GM23248 (cell line): ENCODE measurements around the gene OLFM4. TPM values are rescaled to one million over a fixed set of nuclear protein-coding genes. Genes with fewer than 3 reads are reported as not detected.

Experiments used
- DNase-seq: peaks from one replicate; pipeline ENCODE4 v3.0.0-alpha.2; 2015
- H2AFZ ChIP-seq: fragments of 200-600 bp; sonication (generic); 2 replicates; pipeline ENCODE4 v1.6.1; 2016; ENCODE audit warnings: antibody characterized with exemption
- H3F3A ChIP-seq: fragments of 200-600 bp; sonication (generic); 2 replicates; pipeline ENCODE4 v1.6.1; 2016; ENCODE audit warnings: mild to moderate bottlenecking, antibody characterized with exemption, mixed run types; ENCODE audit not compliant: insufficient read depth
- H3K27ac ChIP-seq: fragments of 200-600 bp; sonication (generic); 2 replicates; pipeline ENCODE4 v1.5.1; 2016; ENCODE audit warnings: mild to moderate bottlenecking
- H3K27me3 ChIP-seq: fragments of 200-600 bp; sonication (generic); replicated peaks from 2 replicates; pipeline ENCODE4 v1.6.1; 2016; ENCODE audit warnings: mild to moderate bottlenecking; ENCODE audit not compliant: insufficient read depth
- H3K36me3 ChIP-seq: fragments of 200-600 bp; sonication (generic); 2 replicates; pipeline ENCODE4 v1.6.1; 2016; ENCODE audit warnings: low read depth, mild to moderate bottlenecking
- H3K4me1 ChIP-seq: fragments of 200-600 bp; sonication (generic); 2 replicates; pipeline ENCODE4 v1.6.1; 2016; ENCODE audit warnings: mild to moderate bottlenecking; ENCODE audit not compliant: insufficient read depth
- H3K4me2 ChIP-seq: fragments of 200-600 bp; sonication (generic); one replicate; pipeline ENCODE4 v1.6.1; 2016; ENCODE audit warnings: mild to moderate bottlenecking; ENCODE audit not compliant: unreplicated experiment
- H3K4me3 ChIP-seq: fragments of 200-600 bp; sonication (generic); 2 replicates; pipeline ENCODE4 v1.5.1; 2016; ENCODE audit warnings: mild to moderate bottlenecking
- H3K79me2 ChIP-seq: fragments of 200-600 bp; sonication (generic); 2 replicates; pipeline ENCODE4 v1.6.1; 2016; ENCODE audit warnings: mild to moderate bottlenecking; ENCODE audit not compliant: insufficient read depth
- H3K9ac ChIP-seq: fragments of 200-600 bp; sonication (generic); 2 replicates; pipeline ENCODE4 v1.6.1; 2016; ENCODE audit warnings: mild to moderate bottlenecking
- H3K9me2 ChIP-seq: fragments of 200-600 bp; sonication (generic); 2 replicates; pipeline ENCODE4 v1.6.1; 2016; ENCODE audit warnings: mixed run types, mild to moderate bottlenecking, moderate library complexity; ENCODE audit not compliant: insufficient read depth
- H3K9me3 ChIP-seq: fragments of 200-600 bp; sonication (generic); one replicate; pipeline ENCODE4 v1.6.1; 2017; ENCODE audit warnings: low read depth
- H4K20me1 ChIP-seq: fragments of 200-600 bp; sonication (generic); 2 replicates; pipeline ENCODE4 v1.6.0; 2016; ENCODE audit not compliant: insufficient read depth
- EZH2 ChIP-seq: fragments of 200-600 bp; sonication (generic); IDR thresholded peaks from 2 replicates; pipeline ENCODE4 v1.6.1; 2018; ENCODE audit warnings: antibody characterized with exemption, mild to moderate bottlenecking; ENCODE audit not compliant: insufficient read depth, poor library complexity, severe bottlenecking
- EZH2phosphoT487 ChIP-seq: fragments of 200-600 bp; sonication (generic); IDR thresholded peaks from 2 replicates; pipeline ENCODE4 v1.6.1; 2018; ENCODE audit warnings: antibody characterized with exemption, moderate library complexity, mild to moderate bottlenecking, low read depth; ENCODE audit not compliant: insufficient read depth
- WGBS, 2 experiments: methylation state at CpG; one replicate each; pipeline ENCODE4 v1.1.6; 2015 to 2017; ENCODE audit warnings: low lambda C conversion rate in 2 of 2, low coverage in 1 of 2; ENCODE audit errors: missing lambda C conversion rate in 2 of 2; 5-methylcytosine and 5-hydroxymethylcytosine counted together
- in situ Hi-C: fragments of 300-500 bp; cut with MboI; formaldehyde crosslinking; loops from 2 replicates; pipeline ENCODE4 v1.15.0; 2020
- polyA plus RNA-seq: library from polyadenylated mRNA; unstranded; fragments of >200 nt; fragmentation: Nextera tagmentation; extraction: Ambion mirVana; gene quantifications from 2 replicates; pipeline ENCODE4 v1.2.1, GENCODE V29; 2016
- total RNA-seq: library from RNA; depleted of rRNA; stranded (reverse); fragments of >200 nt; shearing (Covaris generic); gene quantifications from 2 replicates; pipeline ENCODE4 v1.2.3, GENCODE V29; 2014; rRNA removed

Gene OLFM4, protein sequence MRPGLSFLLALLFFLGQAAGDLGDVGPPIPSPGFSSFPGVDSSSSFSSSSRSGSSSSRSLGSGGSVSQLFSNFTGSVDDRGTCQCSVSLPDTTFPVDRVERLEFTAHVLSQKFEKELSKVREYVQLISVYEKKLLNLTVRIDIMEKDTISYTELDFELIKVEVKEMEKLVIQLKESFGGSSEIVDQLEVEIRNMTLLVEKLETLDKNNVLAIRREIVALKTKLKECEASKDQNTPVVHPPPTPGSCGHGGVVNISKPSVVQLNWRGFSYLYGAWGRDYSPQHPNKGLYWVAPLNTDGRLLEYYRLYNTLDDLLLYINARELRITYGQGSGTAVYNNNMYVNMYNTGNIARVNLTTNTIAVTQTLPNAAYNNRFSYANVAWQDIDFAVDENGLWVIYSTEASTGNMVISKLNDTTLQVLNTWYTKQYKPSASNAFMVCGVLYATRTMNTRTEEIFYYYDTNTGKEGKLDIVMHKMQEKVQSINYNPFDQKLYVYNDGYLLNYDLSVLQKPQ
- not detected in 2 replicates for total RNA-seq
- not detected in 2 replicates for polyA plus RNA-seq

GRCh38 chr13:53028637-53029203, at the start of gene OLFM4:
Gene OLFM4, plus strand, starts transcription at chr13:53028813. Its CDS starts 24 bp downstream, at chr13:53028837.
- no peak within 1 kb of the TSS for H3K27ac ChIP-seq
- 32 to 36% methylated on average over 9 of the region's 9 CpGs for WGBS, 2 experiments
- no peak within 1 kb of the TSS for H3K9ac ChIP-seq
- H3K9me3 ChIP-seq = no peaks in the 10 kb centered on the region
- no peak within 1 kb of the TSS for H3K4me2 ChIP-seq
- in situ Hi-C loops = no loop called here
- H3K79me2 ChIP-seq = no peaks in the 10 kb centered on the region
- DNase-seq = no peak
- H3K4me3 ChIP-seq = no peak within 1 kb of the TSS
- H3K27me3 ChIP-seq = no peaks in the 10 kb centered on the region
- TF ChIP-seq EZH2phosphoT487 (no peak), EZH2 (no peak)
- no peak within 1 kb of the TSS for H2AFZ ChIP-seq
- H3K9me2 ChIP-seq = no peaks in the 10 kb centered on the region
- no peaks in the 10 kb centered on the region for H3K36me3 ChIP-seq
- H3K4me1 ChIP-seq = no peaks in the 10 kb centered on the region
- H4K20me1 ChIP-seq = no peaks in the 10 kb centered on the region
- H3F3A ChIP-seq = no peaks in the 10 kb centered on the region

GRCh38 chr13:52978989-52979388, 49.6 kb upstream of the OLFM4 start:
- no peaks in the 10 kb centered on the region for H3K27me3 ChIP-seq
- H3K27ac ChIP-seq = no peak overlapping the region
- no peaks in the 10 kb centered on the region for H3K4me1 ChIP-seq
- H3K9ac ChIP-seq = no peak overlapping the region
- DNase-seq = no peak
- no peaks in the 10 kb centered on the region for H3K79me2 ChIP-seq
- H3K4me3 ChIP-seq = no peak overlapping the region
- in situ Hi-C loops = no loop called here
- no peaks in the 10 kb centered on the region for H3F3A ChIP-seq
- H3K36me3 ChIP-seq = no peaks in the 10 kb centered on the region
- no peak overlapping the region for H2AFZ ChIP-seq
- TF ChIP-seq EZH2phosphoT487 (no peak), EZH2 (no peak)
- H3K9me2 ChIP-seq = no peaks in the 10 kb centered on the region
- H3K4me2 ChIP-seq = no peak overlapping the region
- no peaks in the 10 kb centered on the region for H4K20me1 ChIP-seq
- 7 to 14% methylated on average over 5 of the region's 5 CpGs for WGBS, 2 experiments
- H3K9me3 ChIP-seq = no peaks in the 10 kb centered on the region

- Histone ChIP-seq H3K4me2 (no peak overlapping the region), H3K9ac (no peak overlapping the region), H3K4me1 (no peaks in the 10 kb centered on the region), H3K27ac (no peak overlapping the region), H3K9me2 (no peaks in the 10 kb centered on the region), H4K20me1 (no peaks in the 10 kb centered on the region), H3K36me3 (no peaks in the 10 kb centered on the region), H2AFZ (no peak overlapping the region), H3K9me3 (no peaks in the 10 kb centered on the region), H3F3A (no peaks in the 10 kb centered on the region), H3K79me2 (no peaks in the 10 kb centered on the region), H3K27me3 (no peaks in the 10 kb centered on the region), H3K4me3 (no peak overlapping the region)
- no peak for TF ChIP-seq EZH2
- TF ChIP-seq EZH2phosphoT487 = no peak
- DNase-seq = no peak
- WGBS, 2 experiments = 1 to 3% methylated on average over 5 of the region's 5 CpGs
- in situ Hi-C loops = no loop called here
These were observed 47.9 kb upstream of the OLFM4 start for GRCh38 chr13:52980695-52981094.

DNA sequence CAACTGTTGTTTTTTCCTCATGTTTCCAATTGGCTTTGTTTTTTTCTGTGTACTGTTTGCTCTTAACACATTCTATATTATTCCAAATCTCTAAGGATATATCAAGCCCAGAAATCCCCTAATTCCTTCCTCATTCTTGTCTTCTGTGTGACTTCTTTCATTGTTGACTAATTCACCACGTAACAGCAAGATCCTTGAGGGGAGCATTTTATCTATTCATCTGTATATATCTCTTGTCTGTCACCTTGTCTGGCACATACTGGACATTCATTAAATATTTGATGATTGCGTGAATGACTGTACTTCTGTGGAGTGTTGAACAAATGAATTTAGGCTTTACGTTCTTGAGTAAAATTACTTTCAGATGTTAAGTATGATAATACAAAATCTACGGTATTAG, 44.8 kb upstream of the OLFM4 start:
- Histone ChIP-seq H3K4me3 (no peak overlapping the region), H3K27ac (no peak overlapping the region), H2AFZ (no peak overlapping the region), H3K4me2 (no peak overlapping the region), H3K27me3 (no peaks in the 10 kb centered on the region), H3K79me2 (no peaks in the 10 kb centered on the region), H3K36me3 (no peaks in the 10 kb centered on the region), H4K20me1 (no peaks in the 10 kb centered on the region), H3K9ac (no peak overlapping the region), H3K4me1 (no peaks in the 10 kb centered on the region), H3K9me2 (no peaks in the 10 kb centered on the region), H3K9me3 (no peaks in the 10 kb centered on the region), H3F3A (no peaks in the 10 kb centered on the region)
- DNase-seq = no peak
- in situ Hi-C loops = no loop called here
- TF ChIP-seq EZH2phosphoT487 (no peak), EZH2 (no peak)
- WGBS, 2 experiments = 10 to 17% methylated on average over 4 of the region's 4 CpGs
